B cell (primary cell): ENCODE data around the gene CEP55.

Source experiments
- EZH2 ChIP-seq: IDR thresholded peaks from 2 replicates; pipeline ENCODE4 v1.6.1; 2012; ENCODE audit warnings: borderline replicate concordance, low read depth, mild to moderate bottlenecking, moderate library complexity, low read length; ENCODE audit not compliant: insufficient read depth, poor library complexity, severe bottlenecking
- TF ChIP-seq, protein P1 (sequence below): fragments of 200-600 bp; IDR thresholded peaks from one replicate; pipeline ENCODE4 v1.8.0; 2022; ENCODE audit warnings: antibody characterized with exemption, mild to moderate bottlenecking

DNA sequence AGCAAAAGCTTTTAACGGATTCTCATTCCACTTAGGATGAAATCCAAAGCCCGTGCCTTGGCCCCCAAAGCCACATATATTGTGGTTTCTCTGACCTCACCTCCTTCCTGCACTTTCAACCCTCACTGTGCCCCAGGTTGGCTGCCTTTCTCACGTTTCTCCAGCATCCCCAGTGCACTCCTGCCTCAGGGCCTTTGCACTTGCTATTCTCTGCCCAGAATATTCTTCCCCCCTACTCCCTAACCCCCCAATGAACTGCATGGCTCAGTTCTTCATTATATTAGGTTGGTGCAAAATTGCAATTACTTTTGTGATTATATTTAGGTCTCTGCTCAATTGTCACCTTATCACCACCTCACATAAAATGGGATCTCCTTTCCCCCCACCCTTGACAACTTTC, 48.4 kb upstream of the CEP55 start:
- TF ChIP-seq, protein P1, sequence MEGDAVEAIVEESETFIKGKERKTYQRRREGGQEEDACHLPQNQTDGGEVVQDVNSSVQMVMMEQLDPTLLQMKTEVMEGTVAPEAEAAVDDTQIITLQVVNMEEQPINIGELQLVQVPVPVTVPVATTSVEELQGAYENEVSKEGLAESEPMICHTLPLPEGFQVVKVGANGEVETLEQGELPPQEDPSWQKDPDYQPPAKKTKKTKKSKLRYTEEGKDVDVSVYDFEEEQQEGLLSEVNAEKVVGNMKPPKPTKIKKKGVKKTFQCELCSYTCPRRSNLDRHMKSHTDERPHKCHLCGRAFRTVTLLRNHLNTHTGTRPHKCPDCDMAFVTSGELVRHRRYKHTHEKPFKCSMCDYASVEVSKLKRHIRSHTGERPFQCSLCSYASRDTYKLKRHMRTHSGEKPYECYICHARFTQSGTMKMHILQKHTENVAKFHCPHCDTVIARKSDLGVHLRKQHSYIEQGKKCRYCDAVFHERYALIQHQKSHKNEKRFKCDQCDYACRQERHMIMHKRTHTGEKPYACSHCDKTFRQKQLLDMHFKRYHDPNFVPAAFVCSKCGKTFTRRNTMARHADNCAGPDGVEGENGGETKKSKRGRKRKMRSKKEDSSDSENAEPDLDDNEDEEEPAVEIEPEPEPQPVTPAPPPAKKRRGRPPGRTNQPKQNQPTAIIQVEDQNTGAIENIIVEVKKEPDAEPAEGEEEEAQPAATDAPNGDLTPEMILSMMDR = no peak
- no peak for TF ChIP-seq EZH2
